DMS153 treated with DMSO at 0.1 percent for 48 hours (cell line): ENCODE results near the gene MTPN.

ENCODE experiments used
- DNase-seq: peaks from one replicate; lab custom pipeline; 2025; ENCODE audit not compliant: unreplicated experiment; lab: John Stamatoyannopoulos, UW

Gene MTPN

GRCh38 chr7:135958173-135958572 is 19.0 kb downstream of the MTPN start:
- DNase-seq = no peak

- DNase-seq = no peak
Measured at GRCh38 chr7:135957627-135958026, 19.5 kb downstream of the MTPN start.

- no peak for DNase-seq
Measured at GRCh38 chr7:135956393-135956792, 20.8 kb downstream of the MTPN start.

- DNase-seq = no peak
Measured at GRCh38 chr7:135950972-135951371, 26.2 kb downstream of the MTPN start.

- DNase-seq = no peak
Measured at GRCh38 chr7:135950429-135950828, 26.7 kb downstream of the MTPN start.

- no peak for DNase-seq
Measured at GRCh38 chr7:135946289-135947055, 30.7 kb downstream of the MTPN start.

GRCh38 chr7:135944753-135945152 is 32.4 kb downstream of the MTPN start:
- no peak for DNase-seq

GRCh38 chr7:135943134-135943879 is 33.9 kb downstream of the MTPN start:
- DNase-seq = no peak

- no peak for DNase-seq
Measured at GRCh38 chr7:135942614-135943013, 34.5 kb downstream of the MTPN start.

GRCh38 chr7:135940077-135941075 is 36.8 kb downstream of the MTPN start:
- no peak for DNase-seq

GRCh38 chr7:135939261-135939812 is 37.8 kb downstream of the MTPN start:
- no peak for DNase-seq

- no peak for DNase-seq
Measured at GRCh38 chr7:135938563-135938962, 38.6 kb downstream of the MTPN start.

GRCh38 chr7:135938086-135938485 is 39.1 kb downstream of the MTPN start:
- DNase-seq = no peak

GRCh38 chr7:135936497-135937217 is 40.5 kb downstream of the MTPN start:
- no peak for DNase-seq

GRCh38 chr7:135934651-135935050 is 42.5 kb downstream of the MTPN start:
- no peak for DNase-seq

GRCh38 chr7:135933509-135934188 is 43.5 kb downstream of the MTPN start:
- DNase-seq = no peak

GRCh38 chr7:135932131-135932530 is 45.0 kb downstream of the MTPN start:
- DNase-seq = no peak

GRCh38 chr7:135930565-135931461 is 46.3 kb downstream of the MTPN start:
- no peak for DNase-seq

- DNase-seq = no peak
Measured at GRCh38 chr7:135929722-135930141, 47.4 kb downstream of the MTPN start.
